H1 (cell line): ENCODE results near the gene C7orf57.

Experiments
- NRF1 ChIP-seq: IDR thresholded peaks from 2 replicates; pipeline ENCODE4 v1.6.1; 2011; ENCODE audit warnings: mild to moderate bottlenecking, low read depth, low read length, improper control_type of control experiment
- POLR2A ChIP-seq, 2 experiments: IDR thresholded peaks; 1 replicate in 1 of 2; 2 replicates in 1 of 2; pipeline ENCODE4 v1.6.1; 2011; ENCODE audit warnings: low read depth in 2 of 2, low read length in 2 of 2, mild to moderate bottlenecking in 2 of 2; ENCODE audit errors: control extremely low read depth in 1 of 2
- RAD21 ChIP-seq, 2 experiments: IDR thresholded peaks in 1 of 2; conservative IDR thresholded peaks in 1 of 2; 2 replicates each; pipeline ENCODE4 v1.6.1; 2011; ENCODE audit warnings: low read depth in 2 of 2, low read length in 2 of 2, improper control_type of control experiment in 1 of 2, inconsistent platforms in 1 of 2, mild to moderate bottlenecking in 1 of 2, moderate library complexity in 1 of 2
- SRF ChIP-seq: IDR thresholded peaks from 2 replicates; pipeline ENCODE4 v1.6.1; 2011; ENCODE audit warnings: mild to moderate bottlenecking, low read depth, low read length, moderate library complexity
- TF ChIP-seq, protein P1 (sequence below), 3 experiments: IDR thresholded peaks; 1 replicate in 2 of 3; 2 replicates in 1 of 3; pipeline versions ENCODE4 v1.5.1 to v1.6.1; 2011; ENCODE audit warnings: low read length in 3 of 3, mild to moderate bottlenecking in 3 of 3, inconsistent platforms in 2 of 3, low read depth in 1 of 3, moderate library complexity in 1 of 3; ENCODE audit not compliant: insufficient read depth in 1 of 3; ENCODE audit errors: control extremely low read depth in 1 of 3

DNA sequence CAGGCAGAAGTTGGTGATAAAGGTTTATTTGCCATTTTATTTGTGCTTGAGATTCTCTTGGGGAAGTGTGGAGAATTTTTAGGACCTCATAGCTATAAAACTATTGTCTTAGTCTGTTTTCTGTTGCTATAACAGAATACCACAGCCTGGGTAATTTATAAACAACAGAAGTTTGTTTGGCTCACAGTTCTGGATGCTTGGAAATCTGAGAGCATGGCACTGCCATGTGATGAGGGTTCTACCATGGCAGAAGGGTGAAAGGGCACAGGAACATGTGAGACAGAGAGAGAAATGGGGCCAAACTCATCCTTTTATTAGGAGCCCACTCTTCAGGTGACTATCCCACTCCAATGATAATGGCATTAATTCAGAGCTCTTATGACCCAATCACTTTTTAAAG, 18.7 kb upstream of the C7orf57 start:
- TF ChIP-seq, protein P1, sequence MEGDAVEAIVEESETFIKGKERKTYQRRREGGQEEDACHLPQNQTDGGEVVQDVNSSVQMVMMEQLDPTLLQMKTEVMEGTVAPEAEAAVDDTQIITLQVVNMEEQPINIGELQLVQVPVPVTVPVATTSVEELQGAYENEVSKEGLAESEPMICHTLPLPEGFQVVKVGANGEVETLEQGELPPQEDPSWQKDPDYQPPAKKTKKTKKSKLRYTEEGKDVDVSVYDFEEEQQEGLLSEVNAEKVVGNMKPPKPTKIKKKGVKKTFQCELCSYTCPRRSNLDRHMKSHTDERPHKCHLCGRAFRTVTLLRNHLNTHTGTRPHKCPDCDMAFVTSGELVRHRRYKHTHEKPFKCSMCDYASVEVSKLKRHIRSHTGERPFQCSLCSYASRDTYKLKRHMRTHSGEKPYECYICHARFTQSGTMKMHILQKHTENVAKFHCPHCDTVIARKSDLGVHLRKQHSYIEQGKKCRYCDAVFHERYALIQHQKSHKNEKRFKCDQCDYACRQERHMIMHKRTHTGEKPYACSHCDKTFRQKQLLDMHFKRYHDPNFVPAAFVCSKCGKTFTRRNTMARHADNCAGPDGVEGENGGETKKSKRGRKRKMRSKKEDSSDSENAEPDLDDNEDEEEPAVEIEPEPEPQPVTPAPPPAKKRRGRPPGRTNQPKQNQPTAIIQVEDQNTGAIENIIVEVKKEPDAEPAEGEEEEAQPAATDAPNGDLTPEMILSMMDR (IDR thresholded peaks at IDR 0.05; ENCODE audit: control extremely low read depth in 1 of 3, insufficient read depth in 1 of 3, low read depth in 1 of 3, low read length in 3 of 3), result no peak
- TF ChIP-seq RAD21 (IDR thresholded peaks at IDR 0.05 in 1 of 2, conservative IDR thresholded peaks at IDR 0.05 in 1 of 2; ENCODE audit: low read depth in 2 of 2, low read length in 2 of 2) (no peak), POLR2A (IDR thresholded peaks at IDR 0.05; ENCODE audit: control extremely low read depth in 1 of 2, low read depth in 2 of 2, low read length in 2 of 2) (no peak), NRF1 (no peak), SRF (no peak)
